GM21528 (cell line): ENCODE measurements around the gene MBNL2.

Source experiments
- ATAC-seq: cut with Tn5 transposase; IDR thresholded peaks from one replicate; pipeline ENCODE4 v1.9.1; 2021; ENCODE audit warnings: mild to moderate bottlenecking, moderate library complexity; ENCODE audit not compliant: unreplicated experiment, low FRiP score

MBNL2 gene

DNA sequence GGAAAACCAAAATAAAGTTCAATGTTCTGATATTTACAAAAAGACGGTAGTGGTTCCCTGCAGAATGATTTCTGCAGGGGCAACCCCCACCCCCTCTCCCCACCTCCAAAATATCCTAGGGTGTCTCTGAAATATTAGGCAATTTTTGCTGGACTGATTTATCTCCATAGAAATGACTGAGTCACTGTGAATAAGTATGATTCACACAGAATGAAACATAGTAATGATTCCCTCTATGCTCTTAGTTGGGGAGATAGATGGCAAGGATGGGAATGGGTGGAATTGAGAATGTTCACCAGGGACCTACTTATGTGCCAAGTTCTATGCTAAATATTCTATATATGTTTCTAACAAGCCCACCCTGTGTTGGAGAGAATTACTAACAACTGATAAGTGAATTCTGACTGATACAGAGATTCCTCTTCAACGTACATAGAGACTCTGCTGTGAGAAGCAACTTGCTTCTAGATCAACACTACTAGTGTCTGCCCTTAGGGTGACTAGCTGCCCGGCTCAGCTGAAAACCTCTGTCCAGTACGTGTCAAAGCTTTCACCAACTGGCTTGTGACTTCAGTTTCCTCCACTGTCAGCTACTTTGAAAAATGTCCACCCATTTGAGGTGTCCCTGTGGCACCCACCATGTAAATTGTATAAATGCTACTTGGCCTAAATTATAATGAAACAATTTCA lies 173.5 kb downstream of the MBNL2 start:
- ATAC-seq: no peak

- ATAC-seq: no peak
Observed at GRCh38 chr13:97397267-97397666, 175.1 kb downstream of the MBNL2 start.

DNA sequence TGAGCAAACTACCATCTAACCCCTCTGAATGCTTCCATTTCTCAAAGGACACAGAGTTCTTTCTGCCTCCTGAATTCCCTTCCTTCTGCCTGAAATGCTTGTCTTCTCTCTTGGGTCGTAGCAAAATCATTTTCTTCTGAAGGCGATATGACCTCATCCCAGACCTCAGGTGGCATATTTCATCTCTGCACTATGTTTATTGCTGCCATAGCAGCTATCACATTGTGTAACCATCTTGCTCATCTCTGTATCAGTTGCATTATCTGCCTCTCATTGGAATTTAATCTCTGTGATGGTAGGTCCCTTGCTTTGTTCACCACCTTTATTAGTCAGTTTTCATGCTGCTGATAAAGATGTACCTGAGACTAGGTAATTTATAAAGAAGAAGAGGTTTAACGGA lies 179.3 kb downstream of the MBNL2 start:
- ATAC-seq: no peak

DNA sequence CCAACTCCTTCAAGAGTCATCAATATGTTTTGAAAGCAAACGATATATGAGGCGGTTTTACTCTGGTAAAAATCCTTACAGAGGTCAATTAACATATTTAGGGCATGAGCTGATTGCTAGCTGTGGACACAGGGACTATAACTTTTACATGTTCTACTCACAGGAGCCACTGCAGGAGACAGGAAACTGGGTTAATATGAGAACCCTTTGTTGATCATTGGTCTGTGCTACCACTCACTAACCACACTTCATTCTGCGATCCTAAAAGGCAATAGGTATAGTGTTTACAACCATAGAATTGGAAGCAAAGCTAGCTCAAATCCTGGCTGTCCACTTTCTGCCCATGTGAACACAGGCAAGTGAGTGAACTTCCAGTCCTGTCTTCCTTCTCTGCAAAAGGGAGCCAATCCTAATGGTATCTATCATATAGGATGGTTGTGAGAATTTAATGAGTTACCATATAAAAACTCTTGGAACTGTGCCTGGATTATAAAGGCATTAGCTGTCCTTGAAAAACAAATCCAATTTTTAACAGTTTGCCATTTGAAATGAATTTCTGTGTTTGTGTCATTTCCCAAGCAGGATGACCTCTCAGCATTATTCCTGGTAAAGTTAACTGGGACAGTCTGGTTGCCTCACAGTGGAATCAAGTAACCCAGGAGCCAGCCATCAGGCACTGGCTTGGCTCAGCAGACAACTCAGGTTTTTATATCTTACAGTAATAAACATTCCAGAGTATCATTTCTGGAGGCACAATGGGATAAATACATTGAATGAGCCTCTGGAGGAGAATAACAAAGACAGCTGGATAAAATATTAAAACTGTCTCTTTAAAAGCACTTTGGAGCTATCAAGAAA lies 182.0 kb downstream of the MBNL2 start:
- ATAC-seq: no peak

GRCh38 chr13:97407540-97407939 lies 185.4 kb downstream of the MBNL2 start:
- ATAC-seq: no peak

- ATAC-seq: no peak
Observed at GRCh38 chr13:97408938-97409337, 186.8 kb downstream of the MBNL2 start.

DNA sequence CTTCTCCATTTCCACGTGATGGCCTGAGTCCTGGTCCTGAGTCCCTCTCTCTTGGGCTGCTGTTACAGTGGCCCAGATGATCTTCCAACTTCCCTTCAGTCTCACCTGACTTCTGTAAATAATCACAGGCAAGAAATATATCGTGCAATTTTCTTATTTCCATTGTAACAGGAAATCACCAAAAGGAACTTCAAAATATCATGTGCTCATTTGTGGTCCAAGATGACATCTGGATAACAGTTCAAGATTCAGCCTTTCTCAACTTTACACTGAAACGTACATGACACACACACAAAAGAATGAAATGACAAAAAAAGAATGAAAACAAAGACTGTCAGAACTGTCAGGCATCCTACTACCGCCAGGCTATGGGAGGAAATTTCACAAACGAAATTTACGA lies 189.9 kb downstream of the MBNL2 start:
- no peak for ATAC-seq

GRCh38 chr13:97413694-97414093 lies 191.6 kb downstream of the MBNL2 start:
- ATAC-seq: no peak

DNA sequence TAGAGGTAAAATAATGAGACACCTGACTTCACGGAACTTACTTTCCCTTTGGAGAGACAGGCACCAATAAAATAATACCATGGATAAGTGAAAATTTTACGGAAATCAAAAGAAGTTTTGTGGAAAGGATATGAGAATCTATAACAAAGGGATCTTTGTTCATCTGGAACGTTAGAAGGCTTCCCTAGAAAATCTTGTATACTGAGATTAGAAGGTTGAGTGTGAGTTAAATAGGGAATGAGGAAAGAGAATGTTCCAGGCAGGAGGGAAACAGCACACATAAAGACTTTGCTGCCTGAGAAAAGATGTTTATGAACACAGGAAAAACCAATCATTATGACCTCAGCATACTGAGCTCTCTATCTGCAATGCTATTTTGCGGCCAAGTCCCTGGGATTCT lies 192.3 kb downstream of the MBNL2 start:
- no peak for ATAC-seq

- ATAC-seq: no peak
Observed at GRCh38 chr13:97417698-97418097, 195.6 kb downstream of the MBNL2 start.

GRCh38 chr13:97422118-97423054 lies 200.3 kb downstream of the MBNL2 start:
- ATAC-seq: no peak

DNA sequence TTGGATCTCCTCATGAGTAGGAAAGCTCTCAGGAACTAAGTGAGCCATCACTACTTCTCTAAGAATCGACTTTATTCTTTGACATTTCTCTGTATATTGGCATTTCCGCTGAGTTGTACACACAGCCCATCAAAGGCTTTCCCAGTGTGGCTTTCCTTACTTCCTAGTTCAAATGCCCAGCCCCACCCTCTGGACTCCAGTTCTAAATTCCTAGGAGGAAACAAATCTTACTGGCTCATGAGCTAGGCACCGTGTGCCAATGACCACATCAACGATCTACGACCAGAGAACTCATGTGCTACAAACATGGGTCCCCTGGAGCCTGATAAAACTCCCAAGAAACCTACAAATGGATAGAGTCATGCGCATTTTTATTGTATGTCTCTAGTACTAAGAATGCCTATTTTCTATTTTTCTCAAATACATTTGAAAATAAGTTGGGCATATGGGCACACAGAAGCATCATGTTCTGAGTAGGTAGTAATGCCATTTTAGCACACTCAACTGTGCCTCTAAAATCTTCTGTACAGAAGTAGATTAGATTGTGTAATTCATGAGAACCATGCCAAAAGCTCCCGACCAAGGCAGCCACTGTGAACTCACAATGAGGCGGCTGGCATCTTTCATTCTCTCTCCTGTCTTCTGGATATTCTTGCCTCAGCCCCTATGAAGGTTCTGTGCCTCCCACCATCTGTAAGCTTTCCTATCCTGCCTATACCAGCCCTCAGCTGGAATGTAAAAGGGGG lies 201.3 kb downstream of the MBNL2 start:
- ATAC-seq: no peak

DNA sequence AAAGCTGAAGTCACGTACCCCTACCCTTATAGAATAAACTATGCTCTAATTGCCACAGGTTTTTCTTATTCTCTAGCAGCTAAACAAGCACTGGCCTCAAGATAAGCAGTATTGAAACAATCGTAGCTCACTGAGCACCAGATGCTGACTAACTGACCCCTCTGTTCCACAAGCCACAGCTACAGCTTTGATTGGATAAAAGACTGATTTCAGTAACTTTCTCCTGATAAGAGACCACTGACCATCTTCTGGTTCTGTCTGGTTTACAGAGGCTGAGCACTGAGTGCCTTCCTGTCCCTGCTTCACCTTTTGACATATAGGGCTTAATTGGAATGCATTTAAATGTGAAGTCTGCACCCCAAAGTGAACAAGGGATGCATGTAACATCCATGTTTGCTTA lies 203.5 kb downstream of the MBNL2 start:
- no peak for ATAC-seq

DNA sequence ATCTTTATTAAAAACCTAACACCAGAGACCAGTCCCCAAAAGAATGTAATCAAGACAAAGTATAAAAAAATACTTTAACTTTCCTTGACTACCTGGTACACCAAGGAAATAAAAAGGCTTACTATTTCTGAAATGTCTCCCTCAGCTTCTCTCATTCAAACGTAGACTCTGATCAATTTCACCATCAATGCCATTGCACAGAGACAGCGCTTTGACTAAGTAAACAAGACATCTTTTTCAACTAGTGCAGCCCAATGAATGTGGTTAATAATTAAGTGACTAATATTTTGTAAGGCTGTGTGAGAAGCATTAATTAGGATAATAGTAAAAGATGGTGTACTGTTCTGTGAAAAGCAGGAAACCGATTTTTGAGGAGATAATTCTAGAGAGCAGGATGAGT lies 204.6 kb downstream of the MBNL2 start:
- ATAC-seq: no peak

DNA sequence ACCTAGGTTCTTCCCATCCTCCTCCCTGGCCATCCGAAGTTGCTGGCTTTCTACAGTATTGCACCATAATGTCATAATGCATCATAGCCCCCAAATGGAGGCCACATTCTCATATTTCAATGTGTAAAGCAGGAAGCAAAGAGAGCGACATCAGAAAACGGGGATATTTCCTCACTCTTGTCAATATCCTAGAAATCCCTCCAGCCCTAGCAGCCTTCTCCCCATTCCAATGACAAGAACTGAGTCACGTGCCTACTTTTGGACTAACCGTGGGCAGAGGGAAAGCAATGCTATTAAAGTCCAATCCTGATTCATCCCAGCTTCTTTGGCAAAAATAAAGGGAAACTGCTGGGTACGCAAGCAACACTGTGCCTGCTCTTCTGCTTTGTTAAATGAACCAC lies 207.5 kb downstream of the MBNL2 start:
- no peak for ATAC-seq

- no peak for ATAC-seq
Observed at GRCh38 chr13:97430296-97430695, 208.2 kb downstream of the MBNL2 start.

GRCh38 chr13:97431171-97431764 lies 209.1 kb downstream of the MBNL2 start:
- no peak for ATAC-seq

- ATAC-seq: no peak
Observed at GRCh38 chr13:97432232-97432916, 210.2 kb downstream of the MBNL2 start.
